GM12873 (cell line): ENCODE measurements around the gene NR4A1.

Experiments
- CTCF ChIP-seq: IDR thresholded peaks from 2 replicates; pipeline ENCODE4 v1.5.1; 2012; ENCODE audit warnings: low read depth, mild to moderate bottlenecking, moderate library complexity, low read length, control low read depth; ENCODE audit not compliant: insufficient read depth; ENCODE audit errors: missing control alignments

NR4A1 gene

GRCh38 chr12:52050758-52051541 is at the start of gene NR4A1:
NR4A1 (plus strand) TSS chr12:52051442; CDS start chr12:52054329, 2,887 bp downstream.
- peak; percentile 12 for TF ChIP-seq CTCF

- no peak for TF ChIP-seq CTCF
Observed at GRCh38 chr12:52003016-52003550, 48.2 kb upstream of the NR4A1 start.

GRCh38 chr12:52003591-52003990 is 47.7 kb upstream of the NR4A1 start:
- TF ChIP-seq CTCF, result no peak

- TF ChIP-seq CTCF, result peak; percentile 48
Observed at GRCh38 chr12:52004042-52004648, 47.1 kb upstream of the NR4A1 start.

- TF ChIP-seq CTCF, result no peak
Observed at GRCh38 chr12:52005218-52005902, 45.9 kb upstream of the NR4A1 start.

GRCh38 chr12:52005903-52006703 is 45.1 kb upstream of the NR4A1 start:
- TF ChIP-seq CTCF, result no peak

- no peak for TF ChIP-seq CTCF
Observed at GRCh38 chr12:52006726-52007157, 44.5 kb upstream of the NR4A1 start, which contains the start of gene TAMALIN. TAMALIN (plus strand) TSS chr12:52006946; CDS start chr12:52007020, 74 bp downstream.
